GM19463 (cell line): ENCODE data around the gene IYD.

Source experiments
- ATAC-seq: cut with Tn5 transposase; IDR thresholded peaks from one replicate; pipeline ENCODE4 v1.9.1; 2021; ENCODE audit warnings: mild to moderate bottlenecking, moderate library complexity; ENCODE audit not compliant: unreplicated experiment

The IYD gene

DNA sequence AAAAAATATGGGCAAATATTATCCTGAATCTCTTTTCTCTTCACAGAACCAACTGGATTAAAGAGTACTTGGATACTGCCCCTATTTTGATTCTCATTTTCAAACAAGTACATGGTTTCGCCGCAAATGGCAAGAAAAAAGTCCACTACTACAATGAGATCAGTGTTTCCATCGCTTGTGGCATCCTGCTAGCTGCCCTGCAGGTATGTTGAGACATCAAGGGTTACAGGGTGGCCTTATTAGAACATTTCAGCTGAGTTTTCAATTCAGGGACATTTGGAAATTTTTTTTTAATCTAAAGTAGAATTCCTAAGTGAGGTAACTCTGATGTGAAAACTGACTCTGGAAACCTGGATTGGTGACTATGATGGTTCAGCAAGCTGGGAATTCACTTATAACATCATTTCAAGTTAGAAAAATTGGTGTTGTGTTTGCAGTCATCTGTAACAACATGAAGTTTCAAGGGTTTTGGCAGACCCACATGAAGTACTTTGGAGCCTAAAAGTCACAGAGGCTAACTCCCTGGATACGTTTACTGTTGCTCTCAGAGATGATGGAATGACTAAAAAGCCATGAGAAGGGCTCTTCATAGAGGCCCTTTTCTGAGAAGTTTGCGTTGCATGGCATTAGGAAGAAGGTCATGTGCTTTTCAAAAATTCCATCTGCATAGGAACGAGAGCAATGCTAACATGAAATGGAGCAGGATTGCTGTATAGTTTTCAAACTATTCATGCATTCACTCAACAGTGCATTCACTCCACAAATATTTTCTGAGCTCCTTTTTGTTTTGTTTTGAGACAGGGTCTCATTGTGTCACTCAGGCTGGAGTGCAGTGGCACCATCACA lies 25.5 kb downstream of the IYD start:
- ATAC-seq: no peak

DNA sequence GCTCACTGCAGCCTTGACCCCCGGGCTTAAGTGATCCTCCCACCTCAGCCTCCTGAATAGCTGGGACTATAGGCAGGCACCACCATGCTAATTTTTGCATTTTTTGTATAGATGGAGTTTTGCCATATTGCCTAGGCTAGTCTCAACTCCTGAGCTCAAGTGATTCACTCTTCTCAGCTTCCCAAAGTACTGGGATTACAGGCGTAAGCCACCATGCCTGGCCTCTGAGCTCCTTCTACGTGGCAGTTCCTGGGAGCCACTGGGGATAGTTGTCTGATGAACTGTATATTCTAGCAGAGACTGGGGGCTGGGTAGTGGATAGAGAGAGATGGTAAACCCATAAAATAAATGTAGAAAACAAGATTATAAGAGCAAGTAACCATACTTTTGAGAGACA lies 26.1 kb downstream of the IYD start:
- ATAC-seq: no peak

DNA sequence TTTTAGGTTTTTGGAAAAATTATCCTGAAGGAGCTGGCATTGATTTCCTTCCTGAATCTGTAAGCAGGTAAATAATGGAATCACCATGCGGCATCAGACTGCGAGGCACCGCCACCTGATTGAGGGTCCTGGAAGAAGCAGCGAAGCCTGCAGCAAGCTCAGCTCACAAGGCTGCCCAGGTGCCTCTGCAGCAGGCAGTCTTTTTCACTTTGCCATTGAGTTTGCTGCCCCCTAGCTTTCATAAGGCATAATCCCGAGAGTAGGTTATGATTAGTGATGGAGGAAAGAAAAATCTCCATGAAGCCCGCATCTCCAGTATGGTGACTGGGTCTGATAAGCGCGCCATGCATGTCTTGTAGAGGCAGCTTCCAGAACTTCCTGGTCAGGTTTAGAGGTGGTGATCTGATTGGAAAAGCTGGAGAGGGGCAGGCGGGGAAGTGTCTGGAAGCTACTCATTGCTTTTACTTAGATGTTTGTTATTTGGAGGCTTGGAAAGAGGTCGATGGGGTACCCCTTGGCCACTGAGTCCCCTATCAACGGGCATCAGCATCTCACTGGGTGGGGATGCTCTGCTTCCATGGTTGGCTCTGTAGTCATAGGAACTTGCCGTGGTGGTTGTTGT lies 26.7 kb downstream of the IYD start:
- ATAC-seq: peak; percentile 63

GRCh38 chr6:150403458-150404246 lies 34.8 kb downstream of the IYD start:
- ATAC-seq: no peak

GRCh38 chr6:150406948-150407347 lies 38.1 kb downstream of the IYD start:
- ATAC-seq: no peak

DNA sequence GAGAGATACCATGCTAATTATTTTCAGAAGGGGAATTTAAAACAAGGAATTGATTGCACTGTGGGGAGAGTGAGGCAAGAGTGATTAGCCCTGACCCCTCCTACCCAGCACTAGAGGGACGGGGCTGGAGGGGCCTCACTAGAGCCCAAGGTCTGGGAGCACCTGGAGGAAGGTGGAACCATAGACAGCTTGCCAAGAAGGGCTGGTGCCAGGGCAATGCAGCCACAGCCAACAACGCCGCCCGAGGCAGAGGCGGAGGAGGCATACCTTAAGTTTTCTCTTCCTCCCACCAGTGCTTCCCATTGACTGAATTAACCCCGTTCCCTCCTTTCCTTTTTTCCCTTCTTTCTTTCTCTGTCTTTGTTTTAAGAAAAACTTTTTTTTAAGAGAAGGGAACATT lies 40.0 kb downstream of the IYD start:
- no peak for ATAC-seq

DNA sequence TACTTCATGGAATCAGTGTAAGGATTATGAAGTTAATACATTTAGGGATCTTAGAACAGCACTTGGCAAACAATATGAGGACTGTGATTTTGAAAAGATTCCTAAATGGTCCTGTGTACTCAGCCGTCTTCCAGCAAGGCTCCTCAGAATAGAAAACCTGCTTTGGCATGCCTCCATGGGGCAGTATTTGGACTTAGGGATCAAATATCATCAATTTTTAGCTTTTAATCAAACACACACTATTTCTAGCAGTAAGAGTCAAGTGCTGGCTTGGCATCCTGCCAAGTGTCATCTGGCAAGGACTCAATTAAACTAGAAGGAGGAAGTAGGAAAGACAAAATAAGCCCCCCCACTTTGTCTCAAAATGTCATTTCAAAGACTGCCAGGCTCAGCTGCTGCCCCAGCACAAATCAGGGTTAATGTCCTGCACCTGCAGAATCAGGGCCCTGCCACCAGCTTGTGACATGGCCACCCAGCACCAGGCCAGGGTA lies 40.8 kb downstream of the IYD start:
- no peak for ATAC-seq

DNA sequence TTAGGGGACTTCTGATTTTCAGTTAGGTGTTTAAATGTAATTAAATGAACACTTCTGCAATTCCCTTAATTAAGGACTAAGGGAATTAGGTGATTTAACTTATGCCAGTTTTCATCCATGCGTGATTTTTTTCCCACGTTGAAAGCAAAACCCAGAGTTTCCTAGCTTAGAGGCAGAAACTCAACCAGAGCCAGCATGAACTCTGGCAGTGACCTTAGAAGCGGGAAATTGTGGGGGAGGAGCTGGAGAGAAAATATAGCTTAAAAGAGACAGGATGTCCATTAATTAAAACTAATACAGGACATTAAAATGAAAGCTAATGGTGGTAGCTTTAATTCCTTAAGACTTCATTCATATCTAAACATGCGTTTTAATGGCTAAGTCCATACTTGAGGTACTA lies 41.6 kb downstream of the IYD start:
- ATAC-seq: no peak

- no peak for ATAC-seq
Measured at GRCh38 chr6:150410906-150411305, 42.1 kb downstream of the IYD start.

GRCh38 chr6:150412221-150412620 lies 43.4 kb downstream of the IYD start:
- no peak for ATAC-seq

DNA sequence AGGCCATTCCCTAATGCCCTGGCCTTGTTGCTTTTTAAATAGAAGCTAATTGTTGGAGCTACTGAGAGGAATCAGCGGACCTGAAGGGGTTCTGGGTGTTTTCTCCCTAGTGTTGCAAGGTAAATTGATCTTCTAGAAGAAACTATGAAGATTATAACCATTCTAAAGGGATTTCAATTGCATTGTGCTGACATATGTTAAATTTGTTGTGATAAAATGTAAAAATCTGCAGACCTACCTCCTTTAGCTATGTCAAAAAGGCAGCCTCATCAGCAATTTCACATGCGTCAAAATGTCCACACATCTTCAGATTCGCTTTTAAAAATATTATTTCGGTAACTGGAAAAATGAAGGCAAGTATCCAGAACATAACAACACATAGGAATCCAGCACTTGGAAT lies 44.4 kb downstream of the IYD start:
- no peak for ATAC-seq

DNA sequence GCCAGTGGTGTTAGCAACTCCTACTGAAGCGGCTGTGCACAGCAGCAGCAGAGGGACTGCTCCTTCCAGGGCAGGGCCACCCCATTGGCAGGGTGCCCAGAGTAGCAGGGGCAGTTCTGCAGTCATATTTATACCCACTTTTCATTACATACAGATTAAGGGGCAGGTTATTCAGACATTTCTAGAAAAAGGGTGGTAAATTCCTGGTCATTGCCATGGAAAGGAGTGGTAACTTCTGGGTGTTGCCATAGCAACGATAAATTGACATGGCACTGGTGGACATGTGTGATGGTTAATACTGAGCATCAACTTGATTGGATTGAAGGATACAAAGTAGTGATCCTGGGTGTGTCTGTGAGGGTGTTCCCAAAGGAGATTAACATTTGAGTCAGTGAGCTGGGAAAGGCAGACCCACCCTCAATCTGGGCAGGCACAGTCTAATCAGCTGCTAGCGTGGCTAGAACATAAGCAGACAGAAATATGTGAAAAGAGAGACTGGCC lies 45.0 kb downstream of the IYD start:
- ATAC-seq: no peak

DNA sequence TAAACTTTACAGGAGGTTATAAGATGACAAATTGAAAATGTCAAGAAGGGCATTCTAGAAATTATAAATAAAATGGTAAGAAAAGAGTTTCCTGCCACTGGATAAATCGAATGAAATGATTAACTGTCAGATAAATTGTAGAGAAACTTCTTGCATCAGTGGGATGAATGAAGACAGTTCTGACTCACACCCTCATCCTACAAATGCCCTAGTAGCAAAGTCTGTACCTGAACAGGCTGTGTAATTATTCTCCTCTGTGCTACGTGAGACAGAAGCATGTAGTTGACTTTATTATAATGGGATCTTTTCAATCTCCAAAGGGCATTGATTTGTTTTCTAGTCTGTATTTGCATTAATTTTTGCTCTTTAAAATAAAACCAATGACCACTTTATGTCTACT lies 47.3 kb downstream of the IYD start:
- no peak for ATAC-seq

GRCh38 chr6:150417250-150417649 lies 48.4 kb downstream of the IYD start:
- ATAC-seq: no peak

- peak; percentile 63 for ATAC-seq
Measured at GRCh38 chr6:150417899-150418826, 49.4 kb downstream of the IYD start.

DNA sequence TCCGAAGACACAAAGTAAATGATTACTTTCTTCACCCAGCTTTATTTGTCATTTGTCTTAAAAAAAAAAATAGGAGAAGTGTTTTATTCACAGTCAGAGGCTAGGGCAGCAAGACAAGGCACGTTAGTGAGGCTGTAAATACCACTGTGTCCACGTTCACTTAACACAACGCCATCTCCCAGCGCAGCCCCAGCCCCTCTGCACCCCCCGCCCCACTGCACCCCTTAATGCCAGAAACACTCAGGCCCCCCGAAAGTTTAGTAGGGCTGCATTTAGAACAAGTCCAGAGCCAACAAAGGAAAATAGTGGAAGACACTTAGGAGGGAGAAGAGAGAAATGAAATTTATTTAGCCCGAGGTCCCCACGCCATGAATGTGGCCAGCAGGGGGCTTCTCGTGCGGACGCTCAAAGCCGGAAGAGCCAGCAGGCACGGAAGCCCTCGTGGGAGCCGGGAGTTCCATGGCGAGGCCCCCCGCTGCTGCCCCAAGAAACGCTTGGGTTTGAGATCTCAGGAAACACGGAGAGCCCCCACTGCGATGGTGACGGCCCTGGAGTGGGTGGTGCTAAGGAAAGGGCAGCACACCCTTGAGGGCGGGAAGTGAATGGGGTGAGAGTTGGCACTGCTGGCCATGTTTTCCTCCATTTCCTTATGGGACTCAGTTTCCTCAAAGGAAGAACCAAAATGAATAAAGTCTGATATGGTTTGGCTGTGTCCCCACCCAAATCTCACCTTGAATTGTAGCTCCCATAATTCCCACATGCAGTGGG lies 50.2 kb downstream of the IYD start:
- ATAC-seq: peak; percentile 38

DNA sequence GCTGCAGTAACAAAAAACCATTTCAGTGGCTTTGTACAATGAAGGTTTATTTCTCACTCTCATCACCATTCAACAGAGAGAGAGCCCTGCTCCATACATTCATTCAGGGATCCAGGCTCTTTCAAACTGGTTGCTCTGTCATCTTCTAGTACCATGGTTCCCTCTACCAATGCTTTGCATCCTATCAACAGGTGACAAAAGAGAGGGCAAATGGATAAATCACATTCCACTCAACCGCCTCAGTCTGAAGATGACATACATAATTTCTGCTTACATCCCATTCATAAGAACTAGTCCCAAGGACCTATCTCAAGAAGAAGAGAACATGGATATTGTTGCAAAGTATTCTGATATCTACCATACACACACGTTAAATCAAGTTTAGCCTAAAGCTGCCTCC lies 51.6 kb downstream of the IYD start:
- ATAC-seq: no peak

GRCh38 chr6:150420926-150421325 lies 52.1 kb downstream of the IYD start:
- no peak for ATAC-seq

DNA sequence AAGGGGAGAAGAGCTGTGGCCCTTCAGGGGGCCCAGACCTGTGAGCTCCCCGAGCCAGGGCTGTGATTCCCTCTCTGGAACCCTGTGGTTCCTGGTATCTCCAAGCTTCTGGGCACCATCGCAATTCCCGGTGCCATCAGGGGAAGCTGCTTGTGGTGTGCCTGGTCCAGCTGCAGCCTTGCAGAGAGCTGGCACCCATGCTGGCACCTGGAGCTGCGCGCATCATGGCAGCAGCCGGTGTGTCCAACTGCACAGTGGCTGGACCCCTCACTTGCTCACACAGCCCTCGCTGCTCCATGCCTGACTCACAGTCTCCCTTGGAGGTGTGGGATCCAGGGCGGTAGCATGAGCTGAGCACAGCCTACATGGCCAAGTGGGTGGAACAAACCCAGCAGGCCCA lies 56.7 kb downstream of the IYD start:
- ATAC-seq: no peak

- no peak for ATAC-seq
Measured at GRCh38 chr6:150426198-150426597, 57.4 kb downstream of the IYD start.
